Retinal pigment epithelial cell (primary cell): ENCODE data around the gene TTLL10.

Experiments
- DNase-seq: peaks from one replicate; pipeline ENCODE4 v3.0.0-alpha.2; 2010; ENCODE audit warnings: low read depth
- H3K4me3 ChIP-seq: 2 replicates; pipeline ENCODE4 v1.5.1; 2011; ENCODE audit warnings: mild to moderate bottlenecking, low read length, control low read depth, moderate library complexity
- TF ChIP-seq, protein P1 (sequence below): conservative IDR thresholded peaks from 2 replicates; pipeline ENCODE4 v1.5.1; 2011; ENCODE audit warnings: low read depth, low read length, control low read depth, inconsistent platforms

Gene TTLL10

DNA sequence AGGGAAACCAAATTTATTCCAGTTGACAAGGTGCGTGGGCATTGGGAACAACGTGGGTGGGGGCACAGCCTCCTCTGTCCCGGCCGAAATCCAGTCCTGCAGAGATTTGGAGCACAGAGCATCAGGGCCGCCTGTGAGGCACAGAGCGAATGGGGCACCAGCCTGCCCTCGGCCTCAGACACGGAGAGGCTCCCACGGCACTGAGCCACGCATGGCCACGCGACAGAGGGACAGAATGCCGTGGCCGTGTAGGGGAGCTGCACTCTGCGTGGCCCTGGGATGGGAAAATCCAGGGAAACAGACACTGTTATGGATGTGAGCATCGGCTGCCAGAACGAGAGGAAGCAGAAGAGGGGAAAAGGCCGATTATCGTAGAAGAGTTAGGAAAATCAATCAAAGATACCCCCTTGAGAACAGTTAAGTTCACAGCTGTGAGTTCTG, 44.3 kb upstream of the TTLL10 start:
- TF ChIP-seq, protein P1, sequence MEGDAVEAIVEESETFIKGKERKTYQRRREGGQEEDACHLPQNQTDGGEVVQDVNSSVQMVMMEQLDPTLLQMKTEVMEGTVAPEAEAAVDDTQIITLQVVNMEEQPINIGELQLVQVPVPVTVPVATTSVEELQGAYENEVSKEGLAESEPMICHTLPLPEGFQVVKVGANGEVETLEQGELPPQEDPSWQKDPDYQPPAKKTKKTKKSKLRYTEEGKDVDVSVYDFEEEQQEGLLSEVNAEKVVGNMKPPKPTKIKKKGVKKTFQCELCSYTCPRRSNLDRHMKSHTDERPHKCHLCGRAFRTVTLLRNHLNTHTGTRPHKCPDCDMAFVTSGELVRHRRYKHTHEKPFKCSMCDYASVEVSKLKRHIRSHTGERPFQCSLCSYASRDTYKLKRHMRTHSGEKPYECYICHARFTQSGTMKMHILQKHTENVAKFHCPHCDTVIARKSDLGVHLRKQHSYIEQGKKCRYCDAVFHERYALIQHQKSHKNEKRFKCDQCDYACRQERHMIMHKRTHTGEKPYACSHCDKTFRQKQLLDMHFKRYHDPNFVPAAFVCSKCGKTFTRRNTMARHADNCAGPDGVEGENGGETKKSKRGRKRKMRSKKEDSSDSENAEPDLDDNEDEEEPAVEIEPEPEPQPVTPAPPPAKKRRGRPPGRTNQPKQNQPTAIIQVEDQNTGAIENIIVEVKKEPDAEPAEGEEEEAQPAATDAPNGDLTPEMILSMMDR = no peak
- H3K4me3 ChIP-seq = no peak overlapping the region
- DNase-seq = no peak

- DNase-seq = peak; percentile 14
- TF ChIP-seq, protein P1 = no peak
- no peak overlapping the region for H3K4me3 ChIP-seq
These were observed 43.2 kb upstream of the TTLL10 start for GRCh38 chr1:1130206-1131120.

- DNase-seq = no peak
- TF ChIP-seq, protein P1 = no peak
- H3K4me3 ChIP-seq = no peak overlapping the region
These were observed 41.4 kb upstream of the TTLL10 start for GRCh38 chr1:1132042-1132950.

- no peak overlapping the region for H3K4me3 ChIP-seq
- DNase-seq = no peak
These were observed 40.5 kb upstream of the TTLL10 start for GRCh38 chr1:1132956-1133750.

GRCh38 chr1:1134300-1134970, 39.2 kb upstream of the TTLL10 start:
- no peak for DNase-seq
- TF ChIP-seq, protein P1 = no peak
- H3K4me3 ChIP-seq = no peak overlapping the region

More at GRCh38 chr1:1132956-1133750, 40.5 kb upstream of the TTLL10 start:
- TF ChIP-seq, protein P1 = no peak

- TF ChIP-seq, protein P1 = no peak
- DNase-seq = no peak
- no peak overlapping the region for H3K4me3 ChIP-seq
These were observed 38.1 kb upstream of the TTLL10 start for GRCh38 chr1:1135339-1136136.
